ENCODE results near the gene UGT1A9. TPM values are rescaled to one million over a fixed set of nuclear protein-coding genes. Genes with fewer than 3 reads are reported as not detected.

UGT1A9 gene
- total RNA-seq, 1 experiment from 2014 or later = not detected

- DNase-seq (ENCODE audit: low read depth, low spot score) = no peak
- in situ Hi-C loops (cut with HindIII; ENCODE audit: low pct_unique_long_range_greater_than_20kb, low sequenced_read_pairs) = no loop called here
These were observed 128.5 kb downstream of the UGT1A9 start for GRCh38 chr2:233800208-233800607.

GRCh38 chr2:233801357-233802131 is 129.8 kb downstream of the UGT1A9 start:
- DNase-seq (ENCODE audit: low read depth, low spot score) = no peak
- in situ Hi-C loops (cut with HindIII; ENCODE audit: low pct_unique_long_range_greater_than_20kb, low sequenced_read_pairs) = no loop called here

DNA sequence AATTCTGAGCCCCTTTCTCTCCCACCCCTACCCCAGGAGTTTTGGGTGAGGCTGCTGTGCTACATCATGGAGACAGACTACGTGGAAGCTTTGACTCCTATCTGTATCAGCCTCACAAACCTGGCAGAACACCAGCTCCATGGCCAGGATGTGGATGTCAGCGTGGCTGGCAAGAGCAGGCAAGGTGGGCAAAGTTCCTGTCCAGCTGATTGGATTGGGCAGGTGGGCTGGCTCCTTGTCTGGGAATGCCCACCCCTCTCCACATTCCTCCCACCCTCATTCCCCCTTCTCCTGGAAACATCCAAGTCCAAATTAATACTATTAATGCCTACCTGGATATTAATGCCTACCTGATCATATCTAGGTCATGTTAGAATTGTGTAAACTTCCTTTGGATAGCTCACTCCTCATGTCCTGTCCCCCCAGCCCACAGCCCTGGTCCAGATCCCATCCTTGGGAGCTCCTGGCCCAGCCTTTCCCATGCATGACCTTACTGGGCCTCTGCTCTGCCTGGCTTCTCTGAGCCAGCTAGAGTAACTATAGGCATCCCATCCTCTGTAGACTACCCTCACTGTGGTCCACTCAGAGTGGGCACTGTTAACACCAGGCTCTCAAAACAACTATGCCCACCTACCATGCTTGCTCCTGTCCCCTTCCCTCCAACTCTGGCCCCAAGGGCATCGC is 130.6 kb downstream of the UGT1A9 start:
- in situ Hi-C loops (cut with HindIII; ENCODE audit: low pct_unique_long_range_greater_than_20kb, low sequenced_read_pairs) = no loop called here
- no peak for DNase-seq (ENCODE audit: low read depth, low spot score)

DNA sequence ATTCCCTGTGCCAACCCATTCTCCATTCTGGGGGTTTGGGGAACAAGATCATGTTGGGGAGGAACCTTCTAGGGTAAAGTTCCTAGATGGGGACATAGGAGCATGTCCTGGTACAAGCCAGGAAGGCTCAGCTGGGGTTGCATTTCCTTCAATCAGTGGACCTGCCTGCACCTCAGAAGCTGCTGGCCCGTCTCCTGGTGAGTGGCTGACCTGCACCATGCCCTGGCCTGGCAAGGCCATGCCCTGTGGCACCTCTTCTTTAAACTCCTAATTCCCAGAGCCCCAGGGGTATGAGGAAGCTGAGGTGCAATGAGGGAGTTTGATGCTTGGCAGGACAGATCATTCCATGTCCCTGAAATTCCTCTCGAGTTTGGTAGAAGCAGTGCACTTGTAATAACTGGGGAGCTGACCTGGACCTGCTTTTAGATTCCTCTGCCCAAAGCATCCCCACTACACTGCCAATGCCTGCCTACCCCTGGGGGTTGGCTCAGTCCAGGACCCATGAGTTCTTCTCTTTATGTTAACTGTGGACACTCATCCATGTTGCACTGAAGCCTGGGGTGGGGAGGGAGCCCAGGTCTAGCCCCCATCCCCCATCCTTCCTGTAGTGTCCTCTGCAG is 131.7 kb downstream of the UGT1A9 start:
- DNase-seq (ENCODE audit: low read depth, low spot score) = no peak
- in situ Hi-C loops (cut with HindIII; ENCODE audit: low pct_unique_long_range_greater_than_20kb, low sequenced_read_pairs) = no loop called here

DNA sequence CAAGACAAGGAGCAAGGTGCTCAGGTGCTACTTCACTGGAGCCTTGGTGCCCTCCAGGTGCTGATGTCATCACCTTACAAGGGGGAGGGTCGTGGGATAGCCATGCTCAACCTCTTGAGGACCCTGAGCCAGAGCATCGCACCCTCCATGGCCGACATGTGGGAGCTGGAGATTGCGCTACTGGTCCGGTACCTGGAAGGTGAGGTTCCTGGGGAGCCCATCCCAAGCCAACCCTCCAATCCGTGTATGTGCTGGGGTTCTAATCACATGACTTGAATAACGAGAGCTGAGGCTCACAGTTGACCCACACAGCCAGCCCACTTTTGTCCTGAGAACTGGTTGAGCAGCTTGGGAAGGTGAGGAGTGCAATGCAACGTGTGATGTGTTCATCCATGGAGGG is 132.3 kb downstream of the UGT1A9 start:
- DNase-seq (ENCODE audit: low read depth, low spot score) = no peak
- in situ Hi-C loops (cut with HindIII; ENCODE audit: low pct_unique_long_range_greater_than_20kb, low sequenced_read_pairs) = no loop called here

- DNase-seq (ENCODE audit: low read depth, low spot score) = no peak
These were observed 135.6 kb downstream of the UGT1A9 start for GRCh38 chr2:233807215-233807865.

GRCh38 chr2:233807966-233808935 is 136.6 kb downstream of the UGT1A9 start:
- DNase-seq (ENCODE audit: low read depth, low spot score) = no peak
- in situ Hi-C loops (cut with HindIII; ENCODE audit: low pct_unique_long_range_greater_than_20kb, low sequenced_read_pairs) = no loop called here

More at GRCh38 chr2:233807215-233807865, 135.6 kb downstream of the UGT1A9 start:
- in situ Hi-C loops (cut with HindIII; ENCODE audit: low pct_unique_long_range_greater_than_20kb, low sequenced_read_pairs) = no loop called here

GRCh38 chr2:233810385-233810784 is 138.7 kb downstream of the UGT1A9 start:
- in situ Hi-C loops (cut with HindIII; ENCODE audit: low pct_unique_long_range_greater_than_20kb, low sequenced_read_pairs) = no loop called here
- no peak for DNase-seq (ENCODE audit: low read depth, low spot score)

GRCh38 chr2:233811087-233811486 is 139.4 kb downstream of the UGT1A9 start:
- in situ Hi-C loops (cut with HindIII; ENCODE audit: low pct_unique_long_range_greater_than_20kb, low sequenced_read_pairs) = no loop called here
- DNase-seq (ENCODE audit: low read depth, low spot score) = no peak

DNA sequence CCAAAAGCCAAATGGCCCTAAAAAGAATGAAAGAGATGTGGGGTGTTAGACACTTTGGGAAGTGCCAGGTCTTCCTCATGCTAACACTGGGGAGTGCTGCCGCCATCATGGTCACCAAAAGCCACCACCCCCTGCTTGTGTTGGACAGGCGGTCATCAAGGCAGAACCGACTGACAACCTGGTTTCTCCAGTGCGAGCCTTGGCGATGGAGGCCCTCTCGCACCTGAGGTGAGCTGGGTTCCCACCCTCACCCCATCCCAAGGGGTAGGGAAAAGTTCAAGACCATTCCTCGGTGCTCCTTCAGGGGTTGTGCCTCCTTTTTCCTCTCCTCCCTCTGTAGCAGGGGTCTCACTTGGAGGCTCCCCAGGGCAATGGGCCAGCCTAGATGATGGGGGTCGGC is 140.0 kb downstream of the UGT1A9 start:
- in situ Hi-C loops (cut with HindIII; ENCODE audit: low pct_unique_long_range_greater_than_20kb, low sequenced_read_pairs) = no loop called here
- DNase-seq (ENCODE audit: low read depth, low spot score) = no peak

DNA sequence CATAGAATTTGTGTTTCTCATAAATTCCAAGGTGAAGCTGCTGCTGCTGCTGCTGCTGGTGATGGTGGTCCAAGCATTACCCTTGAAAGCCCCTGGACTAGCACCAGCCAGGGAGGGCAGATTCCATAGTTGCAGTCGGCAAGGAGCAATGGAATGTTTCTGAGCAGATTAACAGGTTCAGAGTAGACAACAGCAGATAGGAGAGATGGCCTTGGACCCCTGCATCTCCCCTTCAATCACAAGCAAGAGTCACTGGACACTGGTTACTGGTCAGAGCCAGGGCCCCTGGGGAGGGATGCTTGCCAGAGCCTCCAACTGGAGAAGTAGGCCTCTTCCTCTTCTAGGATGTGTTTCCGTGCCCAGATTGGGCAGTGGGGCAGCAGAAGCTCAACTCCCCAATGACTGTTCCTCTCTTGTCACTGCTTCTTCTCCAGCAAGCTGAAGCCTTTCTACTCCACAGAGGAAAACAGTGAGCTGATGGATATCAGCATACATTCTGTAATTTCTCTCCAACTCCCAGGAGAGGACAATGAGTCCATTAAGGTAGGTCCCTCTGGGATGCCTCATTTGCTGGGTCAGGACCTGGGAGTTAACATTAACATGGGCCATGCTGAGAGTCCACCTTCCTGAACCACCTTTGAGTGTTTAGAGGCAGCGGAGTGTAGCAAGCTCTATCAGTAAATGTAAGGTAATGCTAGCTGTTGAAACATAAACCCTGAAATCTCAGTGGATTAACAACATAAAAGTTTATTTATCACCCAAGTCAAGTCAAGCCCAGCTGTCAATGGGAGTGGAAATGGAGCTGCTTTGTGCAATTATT is 141.7 kb downstream of the UGT1A9 start:
- in situ Hi-C loops (cut with HindIII; ENCODE audit: low pct_unique_long_range_greater_than_20kb, low sequenced_read_pairs) = no loop called here
- no peak for DNase-seq (ENCODE audit: low read depth, low spot score)

DNA sequence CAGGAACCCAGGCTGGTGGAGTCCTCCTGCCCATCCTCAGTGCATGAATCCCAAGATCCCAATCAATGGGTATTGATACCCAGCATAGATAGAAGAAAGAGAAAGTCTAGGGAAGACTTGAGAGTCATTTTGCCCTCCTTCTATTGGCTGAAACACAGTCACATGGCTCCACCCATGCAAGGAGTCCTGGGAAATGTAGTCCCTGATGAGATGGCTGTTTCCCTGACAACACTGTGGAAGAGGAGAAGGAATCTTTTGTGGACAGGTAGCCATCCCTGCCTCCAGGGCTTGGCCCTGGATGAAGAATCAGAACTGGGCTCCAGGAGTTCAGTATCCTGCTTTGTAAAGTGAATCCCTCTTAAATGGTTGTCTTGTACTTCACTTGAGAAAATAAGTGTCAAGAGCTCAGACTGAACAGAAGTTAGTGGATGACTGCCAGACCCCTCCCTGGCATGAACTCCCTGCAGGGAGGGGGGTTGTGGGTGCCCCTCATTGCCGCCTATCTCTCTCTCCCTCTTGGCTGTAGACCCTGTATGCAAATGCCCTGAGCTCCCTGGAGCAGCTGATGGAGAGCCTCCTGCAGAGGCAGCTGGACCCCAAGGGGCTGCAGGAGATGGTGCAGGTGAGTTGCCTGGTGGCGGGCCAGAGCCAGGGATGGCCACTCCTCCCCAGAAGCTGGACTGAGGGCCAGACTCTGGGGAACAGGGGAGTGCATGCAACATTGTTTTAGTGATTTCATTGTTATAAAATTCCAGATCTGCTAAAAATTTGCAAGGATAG is 142.5 kb downstream of the UGT1A9 start:
- in situ Hi-C loops (cut with HindIII; ENCODE audit: low pct_unique_long_range_greater_than_20kb, low sequenced_read_pairs) = no loop called here
- peak; percentile 60 for DNase-seq (ENCODE audit: low read depth, low spot score)

DNA sequence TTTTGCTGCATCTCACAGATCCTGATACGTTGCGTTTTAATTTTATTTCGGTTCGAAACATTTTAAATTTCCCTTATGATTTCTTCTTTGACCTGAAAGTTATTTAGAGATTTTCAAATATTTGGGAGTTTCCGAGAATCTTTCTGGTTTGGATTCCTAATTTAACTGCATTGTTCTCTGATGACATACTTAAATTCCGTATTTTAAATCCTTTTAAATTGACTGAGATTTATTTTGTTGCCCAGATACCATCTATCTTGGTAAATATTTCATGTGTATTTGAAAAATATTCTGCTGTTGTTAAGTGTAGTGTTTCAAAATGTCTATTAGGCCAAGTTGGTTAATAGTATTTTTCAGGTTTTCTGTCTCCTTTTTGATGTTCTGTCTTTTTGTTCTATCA is 144.2 kb downstream of the UGT1A9 start:
- no peak for DNase-seq (ENCODE audit: low read depth, low spot score)
- in situ Hi-C loops (cut with HindIII; ENCODE audit: low pct_unique_long_range_greater_than_20kb, low sequenced_read_pairs) = no loop called here

- in situ Hi-C loops (cut with HindIII; ENCODE audit: low pct_unique_long_range_greater_than_20kb, low sequenced_read_pairs) = no loop called here
- DNase-seq (ENCODE audit: low read depth, low spot score) = no peak
These were observed 144.6 kb downstream of the UGT1A9 start for GRCh38 chr2:233816334-233816733.

- no peak for DNase-seq (ENCODE audit: low read depth, low spot score)
- in situ Hi-C loops (cut with HindIII; ENCODE audit: low pct_unique_long_range_greater_than_20kb, low sequenced_read_pairs) = no loop called here
These were observed 145.1 kb downstream of the UGT1A9 start for GRCh38 chr2:233816771-233817170.
